Tibial nerve (tissue), 3 donors: ENCODE results near the gene INS.

Experiments used
- CTCF ChIP-seq, 5 experiments: fragments of 200-600 bp in 3 of 5; fragments of 450-650 bp in 2 of 5; sonication (generic) in 3 of 5; IDR thresholded peaks; one replicate each; pipeline ENCODE4 v1.5.1; 2016 to 2019; ENCODE audit warnings: antibody characterized with exemption in 5 of 5, mild to moderate bottlenecking in 3 of 5, moderate library complexity in 2 of 5
- POLR2A ChIP-seq, 2 donors: fragments of 450-650 bp; IDR thresholded peaks; one replicate each; pipeline ENCODE4 v1.6.1; 2017; ENCODE audit warnings: antibody characterized with exemption in 2 of 2, mild to moderate bottlenecking in 2 of 2, moderate library complexity in 2 of 2

- TF ChIP-seq CTCF (IDR thresholded peaks at IDR 0.05) (no peak), POLR2A (IDR thresholded peaks at IDR 0.05) (no peak)
Measured at GRCh38 chr11:2158966-2159365, 2.0 kb downstream of the INS start.
